GM18858 (cell line): Measurements from ENCODE around the gene OPRL1.

Source experiments
- ATAC-seq: cut with Tn5 transposase; IDR thresholded peaks from one replicate; pipeline ENCODE4 v1.9.1; 2021; ENCODE audit not compliant: unreplicated experiment

Gene OPRL1

DNA sequence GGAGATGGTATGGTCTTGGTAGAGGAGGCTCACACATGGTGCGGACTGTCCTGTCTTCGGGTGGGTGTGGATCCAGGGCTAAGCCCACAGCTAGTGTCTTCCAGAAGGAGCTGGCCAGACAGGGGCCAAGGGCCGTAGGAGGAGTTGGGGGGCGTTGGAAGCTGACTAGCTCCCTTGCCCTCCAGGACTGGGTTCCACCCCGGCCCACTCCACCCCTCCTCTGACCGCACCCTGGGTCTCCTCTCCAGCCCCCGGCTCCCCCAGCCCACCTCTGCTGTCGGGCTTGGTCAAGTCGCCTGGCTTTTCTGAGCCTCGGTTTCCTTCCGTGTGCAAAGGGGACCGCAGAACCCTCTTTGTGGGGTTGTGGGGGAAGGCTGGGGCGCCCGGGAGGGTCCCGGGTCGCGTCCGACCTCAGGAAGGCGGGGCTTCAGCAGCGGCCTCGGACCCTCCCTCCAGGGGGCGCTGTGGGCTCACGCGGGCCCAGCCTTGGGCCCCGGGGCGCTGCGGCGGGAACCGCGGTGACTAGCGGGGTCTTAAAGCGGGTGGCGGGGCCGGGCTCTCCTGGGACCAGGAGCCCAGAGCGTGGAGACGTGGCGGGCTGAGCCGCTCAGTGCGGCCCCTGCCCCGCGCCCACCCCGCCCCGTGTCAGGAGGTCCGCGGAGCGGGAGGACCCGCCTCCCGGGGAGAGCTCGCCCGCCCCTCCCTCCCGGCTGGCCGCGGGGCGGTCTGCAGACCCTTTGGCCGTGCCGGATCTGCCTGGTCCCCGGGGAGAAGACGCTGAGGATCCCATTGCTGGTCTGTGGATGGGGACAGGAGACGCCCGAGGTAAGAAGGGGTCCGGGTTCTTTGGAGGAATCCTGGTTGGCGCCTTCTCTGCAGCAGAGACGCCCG, 22.1 kb downstream of the OPRL1 start:
- ATAC-seq: no peak

DNA sequence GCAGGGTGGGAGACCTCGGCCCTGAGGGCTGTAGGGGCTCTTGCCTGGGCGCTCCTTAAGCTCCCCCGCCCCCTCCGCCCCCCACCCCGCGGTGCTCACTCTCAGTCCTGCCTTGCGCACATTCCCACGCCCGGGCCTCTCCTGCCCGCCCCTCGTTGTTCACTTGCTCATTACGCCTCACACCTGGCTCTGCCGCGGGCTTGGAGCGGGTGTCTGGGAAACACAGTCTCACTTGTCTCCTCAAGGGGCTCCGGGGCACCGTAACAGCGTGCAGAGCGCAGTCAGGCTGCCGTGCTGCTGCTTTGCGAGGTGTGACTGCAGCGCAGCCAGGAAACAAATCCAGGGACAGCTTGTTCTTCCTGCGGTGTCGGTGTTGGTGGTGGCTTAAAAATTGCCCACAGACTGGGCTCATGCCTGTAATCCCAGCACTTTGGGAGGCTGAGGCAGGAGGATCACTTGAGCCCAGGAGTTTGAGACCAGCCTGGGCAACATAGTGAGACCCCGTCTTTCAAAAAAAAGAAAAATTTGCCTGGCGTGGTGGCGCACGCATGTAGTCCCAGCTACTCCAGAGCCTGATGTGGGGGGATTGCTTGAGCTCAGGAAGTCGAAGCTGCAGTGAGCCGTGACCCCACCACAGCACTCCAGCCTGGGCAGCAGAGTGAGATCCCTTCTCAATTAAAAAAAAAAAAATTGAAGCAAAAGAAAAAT, 22.9 kb downstream of the OPRL1 start:
- ATAC-seq: no peak

DNA sequence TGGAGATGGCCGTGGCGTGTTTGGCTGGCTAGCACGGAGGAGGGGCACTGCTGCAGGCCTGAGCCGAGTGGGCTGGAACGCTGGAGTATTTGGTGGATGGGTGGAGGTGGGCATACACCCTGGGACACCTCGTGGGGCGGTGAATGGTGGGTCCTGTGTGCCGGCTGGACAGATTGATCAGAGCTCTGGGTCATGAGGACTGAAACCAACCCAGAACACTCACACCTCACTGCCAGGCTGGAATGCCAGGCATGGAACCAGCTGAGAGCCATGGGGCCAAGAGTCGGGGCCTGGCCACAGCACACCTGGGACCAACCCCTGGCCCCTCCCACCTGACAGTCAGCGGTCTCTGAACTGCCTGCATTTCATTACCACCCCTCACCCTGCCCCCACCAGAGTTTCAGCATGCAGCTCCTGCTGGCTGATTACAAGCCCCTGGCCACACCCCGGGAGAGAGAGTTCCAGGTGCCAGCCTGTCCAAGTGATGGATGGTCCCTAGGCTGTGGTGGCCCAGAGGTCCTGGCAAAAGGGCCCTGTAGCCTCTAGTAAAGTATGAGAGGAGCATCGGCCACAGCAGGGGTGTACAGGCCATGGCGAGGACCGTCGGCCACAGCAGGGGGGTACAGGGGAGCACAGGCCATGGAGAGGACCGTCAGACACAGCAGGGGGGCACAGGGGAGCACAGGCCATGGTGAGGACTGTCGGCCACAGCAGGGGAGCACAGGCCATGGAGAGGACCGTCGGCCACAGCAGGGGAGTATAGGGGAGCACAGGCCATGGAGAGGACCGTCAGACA, 24.2 kb downstream of the OPRL1 start:
- no peak for ATAC-seq

DNA sequence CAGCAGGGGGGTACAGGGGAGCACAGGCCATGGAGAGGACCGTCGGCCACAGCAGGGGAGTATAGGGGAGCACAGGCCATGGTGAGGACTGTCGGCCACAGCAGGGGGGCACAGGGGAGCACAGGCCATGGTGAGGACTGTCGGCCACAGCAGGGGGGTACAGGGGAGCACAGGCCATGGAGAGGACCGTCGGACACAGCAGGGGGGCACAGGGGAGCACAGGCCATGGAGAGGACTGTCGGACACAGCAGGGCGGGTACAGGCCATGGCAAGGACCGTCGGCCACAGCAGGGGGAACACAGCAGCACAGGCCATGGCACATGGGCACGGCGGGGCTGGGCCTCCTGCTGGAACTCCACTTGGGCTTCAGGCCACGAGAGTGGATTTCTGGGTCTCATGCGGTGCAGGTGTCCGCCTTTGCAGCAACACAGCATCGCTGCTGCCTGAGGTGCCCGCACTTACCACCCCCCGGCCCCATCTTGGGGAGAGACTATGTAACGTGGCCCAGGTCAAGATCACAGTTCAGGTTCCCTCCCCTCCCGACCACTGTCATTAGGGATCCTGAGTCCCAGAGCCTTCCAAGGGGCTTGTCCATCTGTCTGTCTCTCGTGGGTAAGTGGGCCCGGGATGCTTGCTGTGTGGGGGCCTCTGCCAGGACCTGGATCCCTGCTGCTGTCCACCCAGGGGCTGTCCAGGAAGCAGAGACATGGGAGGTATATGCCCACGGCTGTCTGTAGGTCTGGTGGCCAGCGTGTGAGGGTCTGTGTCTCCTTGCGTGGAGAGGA, 25.0 kb downstream of the OPRL1 start:
- no peak for ATAC-seq

DNA sequence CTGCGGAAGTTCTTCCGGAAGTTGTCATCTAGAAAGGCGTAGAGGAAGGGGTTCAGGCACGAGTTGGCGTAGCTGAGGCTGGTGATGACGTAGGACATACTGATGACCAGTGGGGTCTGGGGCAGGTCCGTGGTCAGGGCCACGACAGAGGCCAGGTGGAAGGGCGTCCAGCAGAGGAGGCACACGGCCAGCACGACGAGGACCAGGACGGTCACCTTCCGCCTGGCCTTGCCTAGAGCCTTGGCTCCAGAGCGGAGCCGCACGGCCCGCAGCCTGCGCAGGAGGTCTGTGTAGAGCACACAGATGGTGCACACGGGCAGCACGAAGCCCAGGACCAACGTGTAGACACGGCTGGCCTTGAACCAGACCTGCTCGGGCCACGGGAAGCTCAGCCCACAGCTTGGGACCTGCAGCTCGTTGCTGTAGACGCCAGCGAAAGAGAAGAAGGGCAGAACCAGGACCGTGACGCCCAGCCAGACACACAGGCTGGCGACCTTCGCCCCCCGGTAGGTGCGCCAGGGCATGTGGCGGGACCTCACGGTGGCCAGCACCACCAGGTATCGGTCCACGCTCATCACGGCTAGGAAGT, 26.1 kb downstream of the OPRL1 start:
- no peak for ATAC-seq

DNA sequence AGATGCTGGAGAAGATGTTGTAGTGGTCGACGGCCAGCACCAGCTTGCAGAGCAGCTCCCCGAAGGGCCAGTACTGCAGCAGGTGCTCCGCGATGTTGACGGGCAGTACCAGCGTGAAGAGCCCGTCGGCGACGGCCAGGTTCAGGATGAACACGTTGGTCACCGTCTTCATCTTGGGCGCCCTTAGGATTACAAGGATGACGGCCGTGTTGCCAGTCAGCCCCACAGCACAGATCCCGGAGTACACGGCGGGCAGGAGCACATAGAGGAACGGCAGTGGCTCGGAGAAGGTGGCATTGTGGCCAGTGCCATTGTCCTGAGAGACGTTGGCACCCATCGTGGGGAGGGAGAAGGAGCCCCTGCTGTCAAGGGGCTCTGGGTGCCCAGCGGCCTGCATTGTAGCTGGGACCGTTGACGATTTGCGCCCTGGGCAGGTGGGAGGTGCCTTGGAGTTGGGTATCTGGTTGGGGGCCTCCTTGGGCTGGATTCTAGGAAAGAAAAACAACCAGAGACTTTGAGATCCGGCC, 26.6 kb downstream of the OPRL1 start:
- ATAC-seq: no peak

DNA sequence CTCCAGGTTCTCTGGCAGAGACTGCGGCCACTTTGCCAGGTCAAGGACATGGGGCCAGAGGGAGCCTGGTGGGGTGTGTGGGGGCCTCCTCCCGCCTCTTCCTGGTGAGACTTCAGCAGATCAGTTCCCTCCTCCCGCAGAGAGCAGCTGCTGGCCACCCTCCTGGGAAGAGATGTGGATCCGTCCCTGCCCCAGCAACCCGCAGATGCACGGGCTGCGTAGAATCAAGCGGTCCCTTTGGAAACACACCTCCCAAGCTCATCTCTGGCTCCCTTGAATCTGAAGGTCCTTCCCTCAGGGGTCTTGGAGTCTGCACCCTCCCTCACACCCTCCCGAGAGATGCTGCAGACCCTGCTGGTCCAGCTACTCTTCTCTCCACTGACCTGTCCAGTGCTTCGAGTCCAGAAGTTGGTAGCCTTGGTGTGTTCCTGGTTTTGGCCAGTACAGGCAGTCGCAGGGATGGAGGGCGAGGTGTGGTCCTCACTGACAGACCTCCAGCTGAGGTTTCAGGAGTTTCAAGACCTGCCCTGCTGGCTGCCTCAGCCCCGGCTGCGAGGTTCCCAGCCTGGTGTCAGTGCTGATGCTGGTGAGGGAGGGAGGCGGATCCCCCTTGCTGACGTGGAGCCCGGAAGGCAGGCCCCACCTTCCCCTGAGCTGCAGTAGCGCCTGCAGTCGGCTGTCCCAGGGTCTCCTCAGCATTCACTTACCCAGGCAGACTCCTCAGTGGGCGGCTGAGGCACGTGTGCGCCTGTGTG, 27.3 kb downstream of the OPRL1 start, which contains the start of gene NPBWR2:
Gene NPBWR2 (minus strand): TSS at position 585 of the 755 bp plus-strand sequence. CDS start 734 bp downstream, outside the sequence.
- ATAC-seq: no peak

DNA sequence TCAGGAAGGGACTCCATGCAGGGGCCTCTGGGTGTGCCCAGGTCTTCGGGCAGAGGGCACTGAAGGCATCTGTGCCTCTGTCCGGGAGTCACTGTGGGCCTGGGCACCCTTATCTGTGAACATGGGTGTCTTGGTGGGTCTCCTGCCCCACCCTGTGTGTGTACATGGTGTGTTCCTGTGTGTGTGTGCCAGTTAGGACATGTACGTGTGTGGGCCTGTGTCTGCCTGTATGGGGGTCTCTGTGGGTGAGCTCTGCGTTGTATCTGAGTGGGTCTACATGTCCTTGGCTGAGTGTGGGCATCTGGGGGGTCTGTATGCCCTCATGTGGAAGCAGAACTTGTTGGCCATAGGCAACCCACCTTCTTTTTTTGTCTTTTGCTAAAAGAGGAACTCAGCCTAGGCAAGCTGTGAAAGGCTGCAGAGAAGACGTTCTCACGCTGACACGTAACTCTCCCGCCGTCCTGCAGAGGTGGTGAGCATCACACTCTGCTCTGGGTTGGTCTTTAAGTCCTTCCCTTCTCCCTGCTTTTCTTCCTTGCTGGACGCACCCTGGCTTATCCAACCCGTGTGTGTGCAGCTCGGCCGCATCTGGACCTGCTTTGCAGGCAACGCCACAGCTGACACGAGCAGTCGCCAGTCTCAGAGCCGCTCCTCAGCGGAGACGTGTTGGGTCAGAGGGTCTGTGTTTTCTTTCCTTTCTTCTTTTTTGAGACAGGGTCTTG, 28.0 kb downstream of the OPRL1 start:
- no peak for ATAC-seq

DNA sequence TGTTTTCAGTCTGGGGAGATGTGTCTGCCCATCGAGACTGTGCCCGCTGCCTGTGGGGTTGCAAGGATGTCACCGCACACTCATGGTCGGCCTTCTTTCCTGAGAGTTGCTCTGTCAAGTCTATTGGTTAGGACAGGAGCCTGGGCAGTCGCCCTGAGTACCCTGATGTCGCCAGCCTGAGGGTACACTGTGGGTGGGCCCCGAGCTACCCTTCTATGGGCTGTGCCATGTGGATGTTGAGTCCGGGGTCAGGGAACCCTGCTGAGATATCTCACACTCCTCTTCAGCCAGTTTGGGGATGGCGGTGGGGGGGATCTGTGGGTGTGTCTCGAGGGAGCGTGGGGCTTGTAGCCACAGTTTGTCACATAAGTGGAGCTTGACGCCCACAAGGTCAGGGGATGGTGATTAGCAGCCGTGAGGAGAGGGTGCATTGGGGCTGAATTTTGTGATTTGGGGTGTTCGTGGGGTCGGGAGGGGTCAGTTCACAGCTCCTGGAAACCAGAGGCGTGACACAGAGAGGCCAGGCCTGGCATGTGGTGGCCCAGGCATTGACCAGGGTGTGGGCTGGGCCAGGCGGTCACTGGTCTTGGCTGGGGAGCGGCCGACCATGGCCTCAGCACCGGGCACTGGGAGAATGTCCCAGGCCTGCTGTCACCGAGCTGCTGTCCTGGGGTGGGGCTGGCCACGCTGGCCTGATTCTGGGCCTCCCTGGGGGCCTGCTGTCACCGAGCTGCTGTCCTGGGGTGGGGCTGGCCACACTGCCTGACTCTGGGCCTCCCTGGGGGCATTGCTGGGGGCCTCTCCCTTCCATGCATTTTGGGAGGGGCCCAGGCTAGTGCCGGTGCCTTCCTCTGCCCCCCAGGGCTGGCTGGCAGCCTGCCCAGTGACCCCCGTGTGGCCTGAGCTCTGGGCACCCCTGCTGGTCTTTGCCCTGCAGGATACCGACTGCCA, 29.1 kb downstream of the OPRL1 start:
- ATAC-seq: no peak

DNA sequence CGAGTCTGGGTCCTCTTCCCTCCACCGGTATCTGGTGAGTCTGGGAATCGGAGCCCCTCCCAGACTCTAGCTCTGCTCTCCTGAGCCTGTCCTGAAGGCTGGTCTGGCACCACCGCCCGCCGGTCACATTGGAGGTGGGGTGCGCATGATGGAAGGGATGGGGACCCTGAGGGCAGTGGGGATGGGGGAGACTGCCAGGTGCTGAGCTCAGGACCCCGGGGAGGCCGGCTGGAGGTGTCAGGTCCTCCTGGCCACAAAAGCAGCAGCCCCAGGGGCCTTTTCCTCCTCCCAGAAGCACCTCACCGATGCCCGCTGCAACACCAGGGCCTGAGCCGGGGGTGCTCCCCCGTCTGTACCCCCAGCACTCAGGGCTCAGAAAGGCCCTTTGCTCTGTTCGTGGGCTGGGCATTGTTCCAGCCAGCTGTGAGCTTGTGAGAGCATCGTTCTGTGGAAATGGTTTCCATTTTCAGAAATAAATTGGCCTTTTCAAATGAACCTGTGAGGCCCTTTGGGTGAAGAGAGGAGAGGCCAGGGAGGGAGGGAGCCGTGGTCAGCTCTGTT, 30.0 kb downstream of the OPRL1 start:
- no peak for ATAC-seq

DNA sequence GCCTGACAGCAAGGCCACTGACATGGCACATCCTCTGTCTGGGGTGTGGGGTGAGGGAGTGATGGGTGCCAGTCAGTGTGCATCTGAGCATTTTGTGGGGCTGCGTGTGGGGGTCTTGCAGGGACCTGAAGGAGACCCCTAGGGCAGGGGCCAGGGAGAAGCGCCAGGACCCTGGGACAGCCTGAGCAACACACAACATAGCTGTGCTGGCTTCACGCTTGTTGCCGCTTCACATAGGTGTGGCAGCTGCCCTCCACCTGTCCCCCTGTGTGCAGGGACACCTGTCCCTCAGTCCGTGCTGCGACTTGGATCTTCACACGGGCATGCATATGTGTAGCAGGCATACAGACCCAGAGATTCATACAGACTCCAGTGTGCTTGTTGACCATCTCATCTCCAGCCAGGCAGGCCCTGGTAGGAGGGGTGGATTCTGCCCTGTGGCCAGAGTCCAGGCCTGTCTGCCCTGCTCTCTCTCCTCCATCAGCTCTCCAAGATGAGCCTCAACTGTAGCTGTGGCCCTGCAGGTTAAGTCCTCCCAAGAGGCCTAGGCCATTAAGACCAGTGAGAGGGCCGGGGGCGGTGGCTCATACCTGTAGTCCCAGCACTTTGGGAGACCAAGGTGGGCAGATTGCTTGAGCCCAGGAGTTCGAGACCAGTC, 30.7 kb downstream of the OPRL1 start:
- ATAC-seq: no peak

DNA sequence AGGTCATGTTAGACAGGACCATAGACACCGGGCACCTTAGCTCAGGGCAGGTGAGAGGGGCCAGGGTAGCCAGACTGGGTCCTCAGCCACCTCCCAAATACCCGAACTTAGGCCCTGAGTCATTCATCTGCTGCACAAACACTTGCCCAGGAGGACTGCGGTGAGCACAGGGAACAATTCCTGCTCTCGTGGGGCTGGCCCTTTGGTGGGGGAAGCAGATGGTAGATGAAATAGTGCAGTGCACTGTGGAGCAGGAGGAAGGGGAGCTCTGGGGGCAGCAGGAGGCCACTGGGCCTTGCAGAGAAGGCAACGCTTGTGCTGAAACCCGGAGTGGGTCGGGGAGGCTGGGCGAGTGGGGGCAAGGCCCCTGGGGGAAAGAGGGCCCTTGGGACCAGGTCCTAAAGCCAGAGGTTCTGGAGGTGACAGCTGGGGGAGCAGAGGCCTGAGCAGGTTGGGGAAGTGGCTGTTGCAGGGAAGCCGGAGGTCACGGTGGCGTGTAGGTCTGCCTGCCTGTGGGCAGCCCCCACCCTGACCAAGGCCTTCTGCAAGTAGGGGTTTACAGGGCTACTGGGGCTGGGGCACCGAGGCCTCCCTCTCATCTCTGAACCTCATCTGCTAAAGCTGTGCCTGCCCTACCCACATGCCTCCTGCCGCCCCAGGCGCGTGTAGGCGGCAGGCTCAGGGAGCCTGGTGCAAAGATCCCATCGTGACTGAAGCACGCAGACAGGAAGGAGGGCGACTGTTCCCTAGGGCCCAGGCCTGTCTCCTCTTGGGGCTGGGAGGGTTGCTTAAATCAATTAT, 32.2 kb downstream of the OPRL1 start:
- ATAC-seq: no peak

DNA sequence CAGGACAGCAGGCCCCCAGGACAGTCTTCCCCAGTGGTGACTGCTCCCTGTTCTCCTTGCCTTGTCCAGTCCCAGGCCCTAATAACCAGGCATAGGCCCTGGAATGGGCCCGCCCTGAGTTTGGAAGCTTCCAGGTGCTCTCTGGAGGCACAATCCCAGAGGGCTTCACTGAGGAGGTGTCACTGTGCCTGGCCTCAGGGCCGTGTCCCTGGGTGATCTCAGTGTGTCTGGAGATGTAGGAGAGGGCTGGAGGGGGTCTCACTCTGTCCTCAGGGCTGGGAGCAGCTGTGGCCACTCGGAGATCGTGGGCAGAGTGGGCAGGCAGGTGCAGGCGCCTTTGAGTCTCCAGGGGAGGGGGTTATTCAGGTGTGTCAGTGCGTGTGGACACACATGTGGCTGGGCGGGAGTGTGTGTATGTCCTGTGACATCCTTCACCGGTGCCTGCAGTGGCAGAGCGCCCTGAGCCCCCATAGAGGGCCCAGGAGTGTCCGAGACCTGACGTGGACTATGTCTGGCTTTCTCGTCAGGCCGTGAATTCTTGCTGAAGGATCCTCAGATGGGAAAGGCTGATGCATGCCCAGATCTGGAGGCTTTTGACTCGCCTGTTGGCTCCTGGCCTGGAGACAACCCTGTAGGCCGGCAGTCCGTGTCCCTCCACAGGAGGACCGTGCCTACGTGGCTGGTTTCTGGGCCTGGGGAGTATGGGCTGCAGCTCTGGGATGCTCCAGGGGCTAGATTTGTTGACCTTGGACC, 33.0 kb downstream of the OPRL1 start:
- ATAC-seq: no peak

DNA sequence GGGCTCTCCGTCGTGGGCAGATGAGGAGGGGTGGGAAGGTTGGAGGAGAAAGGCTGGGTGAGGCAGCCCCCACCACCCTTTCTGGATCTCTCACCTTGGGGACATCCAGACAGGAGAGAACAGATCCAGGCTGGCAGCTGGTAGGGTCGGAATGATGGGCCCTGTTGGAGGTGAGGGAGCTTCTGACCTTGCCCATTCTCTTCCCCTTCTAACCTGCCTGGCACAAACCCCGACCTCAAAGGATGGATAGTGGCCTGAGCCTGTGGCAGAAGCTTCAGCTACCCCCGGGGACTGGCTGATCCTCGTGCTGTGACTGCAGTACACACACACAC, 33.5 kb downstream of the OPRL1 start:
- ATAC-seq: no peak

DNA sequence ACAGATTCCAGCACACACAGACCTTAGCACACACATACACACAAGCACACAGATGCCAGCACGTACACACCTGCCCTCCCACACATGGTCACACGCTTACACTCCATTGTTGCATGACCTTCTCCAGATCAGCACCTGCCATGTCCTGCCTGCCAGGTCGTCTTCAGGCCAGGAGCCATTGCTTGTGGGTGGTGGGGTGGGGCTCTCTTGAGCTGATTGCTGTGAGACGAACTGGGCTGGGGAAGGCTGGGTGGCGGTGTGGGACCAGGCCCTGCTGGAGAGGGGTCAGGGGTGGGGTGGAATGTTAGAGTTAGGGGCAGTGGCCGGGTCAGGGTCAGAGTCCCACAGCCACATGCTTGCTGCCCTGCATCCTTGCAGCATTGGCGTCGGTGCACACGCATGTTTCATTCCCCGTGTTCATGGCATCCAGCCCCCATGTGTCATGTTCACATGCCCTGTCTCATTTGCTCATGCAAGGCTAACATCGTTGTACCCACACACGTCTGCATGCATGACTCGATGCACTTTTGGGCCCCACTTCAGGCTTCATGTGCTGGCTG, 34.0 kb downstream of the OPRL1 start:
- no peak for ATAC-seq
